HEK293 (cell line): ENCODE results near the gene FZD2.

Source experiments
- HIC1 ChIP-seq: fragments of 450-650 bp; formaldehyde crosslinking; IDR thresholded peaks from 2 replicates; pipeline ENCODE4 v1.5.1; 2016; ENCODE audit warnings: missing biosample characterization, missing genetic modification characterization
- HOXC10 ChIP-seq: sonication (generic); formaldehyde crosslinking; IDR thresholded peaks from 2 replicates; pipeline ENCODE4 v1.8.1; 2023; ENCODE audit warnings: mild to moderate bottlenecking, missing genetic modification reagents
- KLF10 ChIP-seq: fragments of 450-650 bp; IDR thresholded peaks from 2 replicates; pipeline ENCODE4 v1.5.1; 2018; ENCODE audit warnings: missing biosample characterization, mild to moderate bottlenecking, missing genetic modification characterization
- KLF16 ChIP-seq: fragments of 450-650 bp; formaldehyde crosslinking; IDR thresholded peaks from 2 replicates; pipeline ENCODE4 v1.5.1; 2017; ENCODE audit warnings: missing biosample characterization, missing genetic modification characterization
- KLF9 ChIP-seq: fragments of 450-650 bp; formaldehyde crosslinking; IDR thresholded peaks from 2 replicates; pipeline ENCODE4 v1.5.1; 2016; ENCODE audit warnings: missing biosample characterization, missing genetic modification characterization, low read depth
- MZF1 ChIP-seq: fragments of 450-650 bp; formaldehyde crosslinking; IDR thresholded peaks from 2 replicates; pipeline ENCODE4 v1.5.1; 2017; ENCODE audit warnings: missing biosample characterization, missing genetic modification characterization, borderline replicate concordance
- OSR2 ChIP-seq: fragments of 450-650 bp; formaldehyde crosslinking; IDR thresholded peaks from 2 replicates; pipeline ENCODE4 v1.5.1; 2016; ENCODE audit warnings: missing biosample characterization, missing genetic modification characterization
- PRDM1 ChIP-seq: fragments of 450-650 bp; formaldehyde crosslinking; IDR thresholded peaks from 2 replicates; pipeline ENCODE4; 2016; ENCODE audit warnings: missing biosample characterization, missing genetic modification characterization
- TRIM28 ChIP-seq: IDR thresholded peaks from 2 replicates; pipeline ENCODE4 v1.6.1; 2011; ENCODE audit warnings: low read length, control low read depth, borderline replicate concordance
- ZNF114 ChIP-seq: fragments of 450-650 bp; formaldehyde crosslinking; IDR thresholded peaks from 2 replicates; pipeline ENCODE4 v1.5.0; 2017; ENCODE audit warnings: missing biosample characterization, missing genetic modification characterization
- ZNF121 ChIP-seq: fragments of 450-650 bp; formaldehyde crosslinking; IDR thresholded peaks from 2 replicates; pipeline ENCODE4 v1.5.1; 2016; ENCODE audit warnings: missing biosample characterization, missing genetic modification characterization
- ZNF16 ChIP-seq: fragments of 450-650 bp; formaldehyde crosslinking; IDR thresholded peaks from 2 replicates; pipeline ENCODE4 v1.5.1; 2016; ENCODE audit warnings: low read depth, missing biosample characterization, missing genetic modification characterization
- ZNF184 ChIP-seq: fragments of 450-650 bp; IDR thresholded peaks from 2 replicates; pipeline ENCODE4 v1.5.1; 2018; ENCODE audit warnings: missing biosample characterization, mild to moderate bottlenecking, missing genetic modification characterization
- ZNF221 ChIP-seq: fragments of 450-650 bp; formaldehyde crosslinking; IDR thresholded peaks from 2 replicates; pipeline ENCODE4 v1.5.1; 2017; ENCODE audit warnings: missing biosample characterization, missing genetic modification characterization, borderline replicate concordance
- ZNF24 ChIP-seq: fragments of 450-650 bp; formaldehyde crosslinking; IDR thresholded peaks from 2 replicates; pipeline ENCODE4 v1.5.1; 2016; ENCODE audit warnings: missing biosample characterization, missing genetic modification characterization
- ZNF266 ChIP-seq: fragments of 450-650 bp; formaldehyde crosslinking; IDR thresholded peaks from 2 replicates; pipeline ENCODE4 v1.5.1; 2016; ENCODE audit warnings: missing biosample characterization, missing genetic modification characterization, low read depth
- ZNF416 ChIP-seq: fragments of 450-650 bp; formaldehyde crosslinking; IDR thresholded peaks from 2 replicates; pipeline ENCODE4 v1.5.1; 2016; ENCODE audit warnings: missing biosample characterization, missing genetic modification characterization
- ZNF518A ChIP-seq: fragments of 450-650 bp; formaldehyde crosslinking; conservative IDR thresholded peaks from 2 replicates; pipeline ENCODE4 v1.5.1; 2016; ENCODE audit warnings: low read depth, missing biosample characterization, missing genetic modification characterization
- ZNF544 ChIP-seq: fragments of 450-650 bp; formaldehyde crosslinking; IDR thresholded peaks from 2 replicates; pipeline ENCODE4 v1.5.0; 2017; ENCODE audit warnings: missing biosample characterization, missing genetic modification characterization
- ZNF624 ChIP-seq: fragments of 450-650 bp; formaldehyde crosslinking; IDR thresholded peaks from 2 replicates; pipeline ENCODE4 v1.5.1; 2017; ENCODE audit warnings: missing biosample characterization, missing genetic modification characterization
- ZNF626 ChIP-seq: fragments of 450-650 bp; sonication (Bioruptor Pico); formaldehyde crosslinking; IDR thresholded peaks from 2 replicates; pipeline ENCODE4 v1.5.1; 2018; ENCODE audit warnings: missing biosample characterization, missing genetic modification characterization, inconsistent platforms
- ZNF843 ChIP-seq: fragments of 450-650 bp; formaldehyde crosslinking; IDR thresholded peaks from 2 replicates; pipeline ENCODE4 v1.5.1; 2016; ENCODE audit warnings: missing biosample characterization, missing genetic modification characterization
- ZSCAN16 ChIP-seq: fragments of 450-650 bp; formaldehyde crosslinking; IDR thresholded peaks from 2 replicates; pipeline ENCODE4 v1.5.1; 2016; ENCODE audit warnings: missing biosample characterization, missing genetic modification characterization
- ZSCAN23 ChIP-seq: fragments of 450-650 bp; formaldehyde crosslinking; IDR thresholded peaks from 2 replicates; pipeline ENCODE4 v1.5.1; 2016; ENCODE audit warnings: missing biosample characterization, missing genetic modification characterization
- TF ChIP-seq, protein P1 (sequence below): fragments of 450-650 bp; formaldehyde crosslinking; IDR thresholded peaks from 2 replicates; pipeline ENCODE4 v1.5.1; 2016; ENCODE audit warnings: missing biosample characterization, missing genetic modification characterization, borderline replicate concordance
- TF ChIP-seq, protein P2 (sequence below): fragments of 450-650 bp; formaldehyde crosslinking; IDR thresholded peaks from 2 replicates; pipeline ENCODE4 v1.5.1; 2016; ENCODE audit warnings: missing biosample characterization, missing genetic modification characterization
- TF ChIP-seq, protein P3 (sequence below): fragments of 450-650 bp; formaldehyde crosslinking; IDR thresholded peaks from 2 replicates; pipeline ENCODE4 v1.5.1; 2016; ENCODE audit warnings: missing biosample characterization, missing genetic modification characterization

Gene FZD2

DNA sequence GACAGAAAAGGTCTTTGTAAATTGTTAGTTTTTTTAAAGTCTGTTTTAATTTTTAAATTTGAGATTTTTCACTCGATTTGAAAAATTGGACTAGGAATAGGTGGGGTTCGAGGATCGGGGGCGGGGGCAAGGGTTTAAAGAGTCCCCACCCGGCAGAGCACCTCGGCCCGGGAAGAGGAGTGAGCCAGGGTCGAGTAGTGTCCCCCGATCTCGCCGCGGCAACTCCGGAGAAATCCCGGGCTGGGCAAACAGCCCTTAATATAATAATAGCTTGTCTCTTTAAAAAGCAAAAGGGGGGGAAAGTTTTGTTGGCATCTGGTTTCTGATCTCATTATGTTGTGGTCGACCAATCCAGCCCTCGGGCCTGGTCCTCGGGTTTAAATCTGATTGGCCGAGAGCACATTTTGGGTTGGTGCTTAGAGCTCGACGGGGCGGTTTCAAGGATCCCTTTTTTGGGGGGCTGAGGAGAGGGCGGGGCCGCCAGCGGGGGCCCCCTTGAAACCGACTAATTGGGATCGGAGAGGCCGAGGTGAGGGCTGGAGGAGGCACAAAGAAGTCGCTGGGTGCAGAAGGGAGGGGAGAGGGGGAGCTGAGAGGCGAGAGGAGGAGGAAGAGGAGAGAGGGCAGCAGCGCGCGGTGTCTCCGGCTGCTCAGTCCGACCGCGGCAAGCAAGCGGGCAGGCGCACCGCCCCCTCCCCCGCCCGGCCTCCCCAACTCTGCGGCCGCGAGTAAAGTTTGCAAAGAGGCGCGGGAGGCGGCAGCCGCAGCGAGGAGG lies at the start of gene FZD2 (continued):
- TF ChIP-seq, protein P1, sequence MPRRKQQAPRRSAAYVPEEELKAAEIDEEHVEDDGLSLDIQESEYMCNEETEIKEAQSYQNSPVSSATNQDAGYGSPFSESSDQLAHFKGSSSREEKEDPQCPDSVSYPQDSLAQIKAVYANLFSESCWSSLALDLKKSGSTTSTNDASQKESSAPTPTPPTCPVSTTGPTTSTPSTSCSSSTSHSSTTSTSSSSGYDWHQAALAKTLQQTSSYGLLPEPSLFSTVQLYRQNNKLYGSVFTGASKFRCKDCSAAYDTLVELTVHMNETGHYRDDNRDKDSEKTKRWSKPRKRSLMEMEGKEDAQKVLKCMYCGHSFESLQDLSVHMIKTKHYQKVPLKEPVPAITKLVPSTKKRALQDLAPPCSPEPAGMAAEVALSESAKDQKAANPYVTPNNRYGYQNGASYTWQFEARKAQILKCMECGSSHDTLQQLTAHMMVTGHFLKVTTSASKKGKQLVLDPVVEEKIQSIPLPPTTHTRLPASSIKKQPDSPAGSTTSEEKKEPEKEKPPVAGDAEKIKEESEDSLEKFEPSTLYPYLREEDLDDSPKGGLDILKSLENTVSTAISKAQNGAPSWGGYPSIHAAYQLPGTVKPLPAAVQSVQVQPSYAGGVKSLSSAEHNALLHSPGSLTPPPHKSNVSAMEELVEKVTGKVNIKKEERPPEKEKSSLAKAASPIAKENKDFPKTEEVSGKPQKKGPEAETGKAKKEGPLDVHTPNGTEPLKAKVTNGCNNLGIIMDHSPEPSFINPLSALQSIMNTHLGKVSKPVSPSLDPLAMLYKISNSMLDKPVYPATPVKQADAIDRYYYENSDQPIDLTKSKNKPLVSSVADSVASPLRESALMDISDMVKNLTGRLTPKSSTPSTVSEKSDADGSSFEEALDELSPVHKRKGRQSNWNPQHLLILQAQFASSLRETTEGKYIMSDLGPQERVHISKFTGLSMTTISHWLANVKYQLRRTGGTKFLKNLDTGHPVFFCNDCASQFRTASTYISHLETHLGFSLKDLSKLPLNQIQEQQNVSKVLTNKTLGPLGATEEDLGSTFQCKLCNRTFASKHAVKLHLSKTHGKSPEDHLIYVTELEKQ (tag by site-specific recombination) = 0 out of 2 replicates have a peak, but pooled peaks have one; percentile 9
- no peak; the same call in 1 of the 2 replicates for TF ChIP-seq ZNF121 (tag by site-specific recombination)
- no peak for TF ChIP-seq OSR2
- TF ChIP-seq ZNF266 (tag by site-specific recombination) = no peak
- TF ChIP-seq KLF16 = peak; percentile 94
- no peak for TF ChIP-seq ZNF114 (tag by site-specific recombination)
- no peak for TF ChIP-seq ZSCAN16 (tag by site-specific recombination)
- no peak for TF ChIP-seq ZNF16
- TF ChIP-seq ZNF624 (tag by site-specific recombination) = no peak
- no peak for TF ChIP-seq ZNF184 (tag by site-specific recombination)
- peak; percentile 76 for TF ChIP-seq ZNF843
- TF ChIP-seq HIC1 (tag by site-specific recombination) = peak; percentile 64; the same call in 1 of the 2 replicates
- no peak for TF ChIP-seq ZNF221 (tag by site-specific recombination)
- TF ChIP-seq, protein P2, sequence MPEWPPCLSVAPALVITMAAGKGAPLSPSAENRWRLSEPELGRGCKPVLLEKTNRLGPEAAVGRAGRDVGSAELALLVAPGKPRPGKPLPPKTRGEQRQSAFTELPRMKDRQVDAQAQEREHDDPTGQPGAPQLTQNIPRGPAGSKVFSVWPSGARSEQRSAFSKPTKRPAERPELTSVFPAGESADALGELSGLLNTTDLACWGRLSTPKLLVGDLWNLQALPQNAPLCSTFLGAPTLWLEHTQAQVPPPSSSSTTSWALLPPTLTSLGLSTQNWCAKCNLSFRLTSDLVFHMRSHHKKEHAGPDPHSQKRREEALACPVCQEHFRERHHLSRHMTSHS (tag by site-specific recombination) = no peak
- TF ChIP-seq HOXC10 (CRISPR knock-in tag) = no peak
- TF ChIP-seq ZNF518A = no peak
- TF ChIP-seq TRIM28 = no peak
- TF ChIP-seq, protein P3, sequence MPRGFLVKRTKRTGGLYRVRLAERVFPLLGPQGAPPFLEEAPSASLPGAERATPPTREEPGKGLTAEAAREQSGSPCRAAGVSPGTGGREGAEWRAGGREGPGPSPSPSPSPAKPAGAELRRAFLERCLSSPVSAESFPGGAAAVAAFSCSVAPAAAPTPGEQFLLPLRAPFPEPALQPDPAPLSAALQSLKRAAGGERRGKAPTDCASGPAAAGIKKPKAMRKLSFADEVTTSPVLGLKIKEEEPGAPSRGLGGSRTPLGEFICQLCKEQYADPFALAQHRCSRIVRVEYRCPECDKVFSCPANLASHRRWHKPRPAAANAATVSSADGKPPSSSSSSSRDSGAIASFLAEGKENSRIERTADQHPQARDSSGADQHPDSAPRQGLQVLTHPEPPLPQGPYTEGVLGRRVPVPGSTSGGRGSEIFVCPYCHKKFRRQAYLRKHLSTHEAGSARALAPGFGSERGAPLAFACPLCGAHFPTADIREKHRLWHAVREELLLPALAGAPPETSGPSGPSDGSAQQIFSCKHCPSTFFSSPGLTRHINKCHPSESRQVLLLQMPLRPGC (tag by site-specific recombination) = peak; percentile 67; the same call in 1 of the 2 replicates
- TF ChIP-seq ZNF416 (tag by site-specific recombination) = no peak
- 0 out of 2 replicates have a peak, but pooled peaks have one; percentile 73 for TF ChIP-seq KLF10 (tag by site-specific recombination)
- peak; percentile 85 for TF ChIP-seq PRDM1 (tag by site-specific recombination)
- no peak for TF ChIP-seq ZNF626 (tag by site-specific recombination)
- TF ChIP-seq ZNF544 = no peak
- TF ChIP-seq KLF9 (tag by site-specific recombination) = peak; percentile 88
- TF ChIP-seq MZF1 (tag by site-specific recombination) = peak; percentile 64; the same call in 1 of the 2 replicates
- peak; percentile 68; the same call in 1 of the 2 replicates for TF ChIP-seq ZSCAN23
- peak; percentile 68; the same call in 1 of the 2 replicates for TF ChIP-seq ZNF24
